ENCODE data around the gene MAP3K6.

Gene MAP3K6

GRCh38 chr1:27307874-27308598, 58.7 kb downstream of the MAP3K6 start:
- H3K27me3 Mint-ChIP-seq, result no peaks in the 10 kb centered on the region
- ATAC-seq (replicated peaks) (no peak), DNase-seq (no peak)
- H3K4me3 Mint-ChIP-seq, result no peak overlapping the region
- H3K9me3 Mint-ChIP-seq, result no peaks in the 10 kb centered on the region
- H3K27ac Mint-ChIP-seq, result no peak overlapping the region
- peaks cover 0 to 6% of the 10 kb centered on the region in 2 donors for H3K4me1 Mint-ChIP-seq
- peaks cover 11 to 15% of the 10 kb centered on the region in 2 donors for H3K36me3 Mint-ChIP-seq

GRCh38 chr1:27306892-27307761, 59.6 kb downstream of the MAP3K6 start:
- no peaks in the 10 kb centered on the region for H3K27me3 Mint-ChIP-seq
- no peak for DNase-seq
- H3K4me1 Mint-ChIP-seq, result peaks cover 0 to 6% of the 10 kb centered on the region in 2 donors
- no peak overlapping the region for H3K4me3 Mint-ChIP-seq
- peaks cover 11 to 17% of the 10 kb centered on the region in 2 donors for H3K36me3 Mint-ChIP-seq
- peak overlapping the region; percentile 79 for H3K27ac Mint-ChIP-seq
- no peak for ATAC-seq (replicated peaks)
- H3K9me3 Mint-ChIP-seq, result no peaks in the 10 kb centered on the region

GRCh38 chr1:27306071-27306470, 60.7 kb downstream of the MAP3K6 start:
- no peaks in the 10 kb centered on the region for H3K9me3 Mint-ChIP-seq
- DNase-seq (no peak), ATAC-seq (replicated peaks) (no peak)
- H3K4me1 Mint-ChIP-seq, result peaks cover 2 to 9% of the 10 kb centered on the region in 2 donors
- no peak overlapping the region for H3K27ac Mint-ChIP-seq
- no peaks in the 10 kb centered on the region for H3K27me3 Mint-ChIP-seq
- no peak overlapping the region for H3K4me3 Mint-ChIP-seq
- peaks cover 11 to 25% of the 10 kb centered on the region in 2 donors for H3K36me3 Mint-ChIP-seq

All from stimulated activated naive B cell treated with anti-CD40 and anti-IgM and Interleukin-4, amounts not matched to agents 10 μg/mL and 1 μg/mL and 100 μg/mL, for 72 hours (primary cell).